ENCODE measurements around the gene TXNRD3.
A peak's percentile ranks its signal among the peaks of the same experiment; 100 is the strongest.

TXNRD3 gene

GRCh38 chr3:126581569-126581968 lies 73.4 kb downstream of the TXNRD3 start:
- DNase-seq, result no peak

- DNase-seq, result no peak
Measured at GRCh38 chr3:126580746-126581145, 74.2 kb downstream of the TXNRD3 start.

GRCh38 chr3:126578702-126579101 lies 76.2 kb downstream of the TXNRD3 start:
- DNase-seq, result no peak

- DNase-seq, result no peak
Measured at GRCh38 chr3:126577261-126577660, 77.7 kb downstream of the TXNRD3 start.

- DNase-seq, result no peak
Measured at GRCh38 chr3:126573492-126574117, 81.3 kb downstream of the TXNRD3 start.

GRCh38 chr3:126571078-126571477 lies 83.8 kb downstream of the TXNRD3 start:
- no peak for DNase-seq

- no peak for DNase-seq
Measured at GRCh38 chr3:126570103-126570541, 84.8 kb downstream of the TXNRD3 start.

- no peak for DNase-seq
Measured at GRCh38 chr3:126569390-126569975, 85.4 kb downstream of the TXNRD3 start.

GRCh38 chr3:126568776-126569342 lies 86.1 kb downstream of the TXNRD3 start:
- DNase-seq, result no peak

GRCh38 chr3:126567696-126568438 lies 87.1 kb downstream of the TXNRD3 start:
- no peak for DNase-seq

- no peak for DNase-seq
Measured at GRCh38 chr3:126562737-126563276, 92.1 kb downstream of the TXNRD3 start.

- DNase-seq, result peak; percentile 3 to 11
Measured at GRCh38 chr3:126558336-126559071, 96.4 kb downstream of the TXNRD3 start, which contains the start of gene C3orf22. TSS of gene C3orf22 (minus strand) at chr3:126558932. CDS start at chr3:126553390, 5,542 bp downstream.

GRCh38 chr3:126557761-126558160 lies 97.2 kb downstream of the TXNRD3 start:
- peak; percentile 7 to 10 for DNase-seq

GRCh38 chr3:126557415-126557745 lies 97.5 kb downstream of the TXNRD3 start:
- DNase-seq, result peak in 1 of 2 experiments; percentile 5

Measured in activated T-cell treated with anti-CD3 and anti-CD28 coated beads, Interleukin-2, amount 50 U/mL, for 48 hours (primary cell).